ENCODE measurements around the gene MAP4K2.
A peak's percentile ranks its signal among the peaks of the same experiment; 100 is the strongest.

MAP4K2 gene

DNA sequence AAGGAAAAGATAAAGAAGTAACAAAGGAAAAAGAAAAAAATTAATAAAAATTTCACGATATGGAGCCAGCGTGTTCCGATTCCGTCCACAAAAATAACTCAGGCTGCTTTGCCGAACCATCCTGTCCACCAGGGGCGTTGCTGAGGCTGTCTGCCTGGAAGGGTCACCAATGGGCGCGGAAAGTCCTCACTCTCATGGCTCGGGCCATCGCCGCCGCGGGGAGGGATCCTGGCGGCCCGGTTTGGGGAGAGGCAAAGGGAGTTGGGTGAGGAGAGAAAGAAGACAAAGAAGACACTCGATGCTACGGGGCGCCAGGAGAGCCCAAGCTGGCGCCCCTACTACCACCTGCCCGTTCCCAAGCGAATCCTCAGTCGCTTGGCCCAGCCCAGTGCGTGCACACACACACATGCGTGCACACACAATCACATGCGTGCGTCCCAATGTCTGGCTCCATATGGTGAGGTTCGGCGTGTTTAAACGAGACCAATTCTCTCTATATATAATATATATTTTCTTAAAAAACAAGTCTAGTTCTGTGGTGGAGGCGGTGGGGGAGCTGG, 37.6 kb downstream of the MAP4K2 start:
- in situ Hi-C loops (cut with HindIII; ENCODE audit: low sequenced_read_pairs), result loop anchor here (25.0 kb wide), 1 partner anchor 97 kb away; no protein-coding TSS in a partner anchor
- no peak overlapping the region for H3K4me3 ChIP-seq (ENCODE audit: low read depth, low read length)
- DNase-seq (ENCODE audit: low read depth), result no peak

DNA sequence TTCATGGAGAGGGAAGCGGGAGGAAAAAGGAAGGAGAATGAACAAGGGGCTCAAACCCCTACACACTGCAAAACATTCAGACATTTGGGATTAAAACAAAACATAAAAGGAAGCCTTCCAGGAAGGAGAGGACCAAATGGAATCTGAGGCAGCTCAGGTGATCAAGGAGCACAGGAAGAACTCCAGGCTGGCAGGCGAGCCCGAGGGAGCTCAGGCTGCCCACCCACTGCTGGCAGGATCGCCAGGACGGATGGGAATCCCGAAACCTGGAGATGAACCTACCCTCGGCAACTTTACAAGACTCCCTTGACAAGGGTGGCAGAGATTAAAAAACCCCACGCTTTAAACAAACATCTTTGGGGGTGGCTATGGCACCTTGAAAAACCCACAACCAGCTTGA, 38.3 kb downstream of the MAP4K2 start:
- TF ChIP-seq, protein P1, sequence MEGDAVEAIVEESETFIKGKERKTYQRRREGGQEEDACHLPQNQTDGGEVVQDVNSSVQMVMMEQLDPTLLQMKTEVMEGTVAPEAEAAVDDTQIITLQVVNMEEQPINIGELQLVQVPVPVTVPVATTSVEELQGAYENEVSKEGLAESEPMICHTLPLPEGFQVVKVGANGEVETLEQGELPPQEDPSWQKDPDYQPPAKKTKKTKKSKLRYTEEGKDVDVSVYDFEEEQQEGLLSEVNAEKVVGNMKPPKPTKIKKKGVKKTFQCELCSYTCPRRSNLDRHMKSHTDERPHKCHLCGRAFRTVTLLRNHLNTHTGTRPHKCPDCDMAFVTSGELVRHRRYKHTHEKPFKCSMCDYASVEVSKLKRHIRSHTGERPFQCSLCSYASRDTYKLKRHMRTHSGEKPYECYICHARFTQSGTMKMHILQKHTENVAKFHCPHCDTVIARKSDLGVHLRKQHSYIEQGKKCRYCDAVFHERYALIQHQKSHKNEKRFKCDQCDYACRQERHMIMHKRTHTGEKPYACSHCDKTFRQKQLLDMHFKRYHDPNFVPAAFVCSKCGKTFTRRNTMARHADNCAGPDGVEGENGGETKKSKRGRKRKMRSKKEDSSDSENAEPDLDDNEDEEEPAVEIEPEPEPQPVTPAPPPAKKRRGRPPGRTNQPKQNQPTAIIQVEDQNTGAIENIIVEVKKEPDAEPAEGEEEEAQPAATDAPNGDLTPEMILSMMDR (IDR thresholded peaks at IDR 0.05; ENCODE audit: low read depth, low read length, missing control alignments), result no peak
- no peak overlapping the region for H3K4me3 ChIP-seq (ENCODE audit: low read depth, low read length)
- DNase-seq (ENCODE audit: low read depth), result no peak
- in situ Hi-C loops (cut with HindIII; ENCODE audit: low sequenced_read_pairs), result loop anchor here (25.0 kb wide), 1 partner anchor 98 kb away; no protein-coding TSS in a partner anchor

More for the DNA sequence above, 37.6 kb downstream of the MAP4K2 start:
- TF ChIP-seq, protein P1 (IDR thresholded peaks at IDR 0.05; ENCODE audit: low read depth, low read length, missing control alignments), result peak; percentile 48

DNA sequence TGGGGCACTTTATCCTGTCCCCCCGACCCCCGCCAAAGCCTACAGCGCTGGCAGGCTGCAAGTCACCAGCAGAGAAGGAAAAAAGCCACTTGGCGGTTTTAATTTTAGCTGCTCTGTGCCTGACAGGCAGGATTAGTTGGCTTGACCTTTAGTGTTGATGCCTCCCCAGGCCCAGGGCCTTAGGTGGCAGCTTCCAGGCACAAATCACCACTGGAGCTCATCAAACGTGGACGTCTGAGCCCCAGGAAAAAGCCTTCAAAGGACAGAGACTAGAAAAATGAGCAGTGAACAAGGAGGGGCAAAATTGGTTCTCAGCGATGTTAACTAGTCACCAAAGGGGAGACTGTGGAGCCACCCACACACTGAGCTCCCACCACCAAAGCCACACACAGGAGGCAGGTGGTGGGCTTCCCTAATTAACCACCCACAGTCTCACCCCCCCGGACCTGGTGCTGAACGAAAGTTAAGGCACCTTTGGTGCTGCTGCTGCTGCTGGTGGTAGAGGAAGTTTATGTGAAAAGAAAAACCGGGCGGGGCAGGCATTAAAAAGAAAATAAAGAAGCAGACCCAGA, 38.9 kb downstream of the MAP4K2 start:
- TF ChIP-seq, protein P1 (IDR thresholded peaks at IDR 0.05; ENCODE audit: low read depth, low read length, missing control alignments), result no peak
- no peak for DNase-seq (ENCODE audit: low read depth)
- no peak overlapping the region for H3K4me3 ChIP-seq (ENCODE audit: low read depth, low read length)
- in situ Hi-C loops (cut with HindIII; ENCODE audit: low sequenced_read_pairs), result loop anchor here (25.0 kb wide), 1 partner anchor 98 kb away; no protein-coding TSS in a partner anchor

DNA sequence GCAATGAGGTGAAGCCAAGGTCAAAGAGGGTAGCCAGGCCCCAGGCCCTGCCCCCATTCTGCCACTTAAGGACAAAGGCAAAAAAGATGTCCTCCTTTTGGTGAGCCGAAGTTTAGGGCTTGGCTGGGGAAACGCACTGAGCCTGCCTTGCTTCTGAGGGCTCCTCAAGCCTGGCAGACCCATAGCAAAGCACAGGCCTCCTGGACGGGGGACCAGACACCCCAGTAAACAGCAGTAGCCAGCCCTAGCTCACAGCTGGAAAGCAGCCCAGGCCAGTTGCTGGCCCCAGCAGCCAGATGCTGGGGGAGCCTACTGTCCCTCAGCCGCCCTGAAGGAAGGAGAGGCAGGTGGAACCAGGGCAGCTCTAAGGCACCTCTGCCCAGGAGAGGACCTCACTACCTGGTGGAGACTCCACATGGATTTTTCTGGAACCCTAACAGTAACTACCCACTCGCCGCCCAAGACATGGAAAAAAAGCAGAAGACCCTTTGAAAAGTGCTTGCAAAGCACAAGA, 39.4 kb downstream of the MAP4K2 start:
- TF ChIP-seq, protein P1 (IDR thresholded peaks at IDR 0.05; ENCODE audit: low read depth, low read length, missing control alignments), result no peak
- no peak overlapping the region for H3K4me3 ChIP-seq (ENCODE audit: low read depth, low read length)
- in situ Hi-C loops (cut with HindIII; ENCODE audit: low sequenced_read_pairs), result loop anchor here (25.0 kb wide), 1 partner anchor 99 kb away; no protein-coding TSS in a partner anchor
- DNase-seq (ENCODE audit: low read depth), result no peak

DNA sequence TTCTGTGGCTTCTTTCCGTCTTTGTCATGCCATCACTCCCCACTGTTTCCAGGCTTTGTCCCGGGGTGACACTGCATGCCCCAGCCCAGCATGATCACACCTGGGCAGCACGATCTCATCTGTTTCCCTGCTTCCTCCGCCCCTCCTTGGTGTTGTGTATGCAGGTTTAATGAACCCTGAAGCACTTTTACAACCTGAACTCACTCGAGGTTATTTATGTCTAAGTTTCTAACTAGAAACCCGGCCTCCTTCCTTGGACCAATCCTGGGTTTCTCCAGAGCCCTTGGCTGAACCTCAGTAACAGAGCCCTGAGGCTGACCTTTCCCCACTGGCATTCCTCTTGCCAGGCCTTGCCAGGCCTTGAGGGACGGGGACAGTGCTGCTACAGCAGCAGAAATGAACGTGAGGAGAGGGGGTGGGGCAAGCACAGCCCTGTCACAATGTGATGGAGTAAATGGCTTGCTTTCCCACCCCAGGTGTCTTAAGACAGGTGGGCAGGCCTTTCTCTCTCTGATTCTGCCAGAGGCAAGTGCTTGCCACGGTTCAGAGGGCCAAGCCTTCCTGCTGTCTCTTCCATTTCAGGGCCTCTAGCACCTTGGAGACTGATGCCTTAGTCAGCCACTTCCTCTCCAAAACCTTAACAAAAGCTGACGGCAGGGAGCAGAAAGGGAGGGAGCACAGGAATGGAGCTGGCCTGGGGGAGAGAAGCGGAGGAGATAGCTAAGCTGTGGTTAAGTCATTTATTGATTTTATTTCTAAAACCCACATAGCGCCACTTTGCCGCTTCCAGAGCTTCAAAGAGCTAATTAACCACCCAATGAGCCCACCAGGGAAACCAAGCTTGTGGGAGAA, 40.1 kb downstream of the MAP4K2 start:
- peak; percentile 85 for DNase-seq (ENCODE audit: low read depth)
- in situ Hi-C loops (cut with HindIII; ENCODE audit: low sequenced_read_pairs), result loop anchor here (25.0 kb wide), 1 partner anchor 99 kb away; no protein-coding TSS in a partner anchor
- TF ChIP-seq, protein P1 (IDR thresholded peaks at IDR 0.05; ENCODE audit: low read depth, low read length, missing control alignments), result no peak
- no peak overlapping the region for H3K4me3 ChIP-seq (ENCODE audit: low read depth, low read length)

GRCh38 chr11:64762277-64762673, 40.7 kb downstream of the MAP4K2 start:
- TF ChIP-seq, protein P1 (IDR thresholded peaks at IDR 0.05; ENCODE audit: low read depth, low read length, missing control alignments), result no peak
- in situ Hi-C loops (cut with HindIII; ENCODE audit: low sequenced_read_pairs), result loop anchor here (25.0 kb wide), 1 partner anchor 100 kb away; no protein-coding TSS in a partner anchor
- no peak overlapping the region for H3K4me3 ChIP-seq (ENCODE audit: low read depth, low read length)
- DNase-seq (ENCODE audit: low read depth), result no peak
